Fibroblast of upper back skin (primary cell): ENCODE measurements around the gene OTUD6A.

Experiments
- DNase-seq: peaks from one replicate; pipeline ENCODE4 v3.0.0-alpha.2; 2013

The OTUD6A gene, protein sequence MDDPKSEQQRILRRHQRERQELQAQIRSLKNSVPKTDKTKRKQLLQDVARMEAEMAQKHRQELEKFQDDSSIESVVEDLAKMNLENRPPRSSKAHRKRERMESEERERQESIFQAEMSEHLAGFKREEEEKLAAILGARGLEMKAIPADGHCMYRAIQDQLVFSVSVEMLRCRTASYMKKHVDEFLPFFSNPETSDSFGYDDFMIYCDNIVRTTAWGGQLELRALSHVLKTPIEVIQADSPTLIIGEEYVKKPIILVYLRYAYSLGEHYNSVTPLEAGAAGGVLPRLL

GRCh38 chrX:70062076-70062475, at the start of gene OTUD6A:
Gene OTUD6A, plus strand, starts transcription at chrX:70062457. Its CDS starts 68 bp downstream, at chrX:70062525.
- DNase-seq, result no peak

DNA sequence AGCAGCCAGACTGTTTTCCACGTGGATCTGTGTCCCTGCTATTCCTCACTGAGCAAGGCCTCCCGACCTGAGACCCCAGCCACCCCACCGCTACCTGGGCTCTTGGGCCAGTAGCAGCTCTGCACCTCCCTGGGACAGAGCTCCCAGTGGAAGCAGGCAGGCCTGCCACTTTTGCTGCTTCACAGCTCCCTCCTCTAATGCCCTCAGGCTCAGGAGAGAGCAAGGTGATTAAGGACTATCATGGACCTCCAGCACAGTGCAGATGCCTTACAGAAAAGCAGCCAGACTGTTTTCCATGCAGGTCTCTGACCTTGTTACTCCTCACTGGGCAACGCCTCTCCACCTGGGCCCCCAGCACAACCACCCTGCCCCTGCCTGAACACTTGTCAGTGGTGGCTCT, 49.5 kb upstream of the OTUD6A start:
- DNase-seq, result no peak

DNA sequence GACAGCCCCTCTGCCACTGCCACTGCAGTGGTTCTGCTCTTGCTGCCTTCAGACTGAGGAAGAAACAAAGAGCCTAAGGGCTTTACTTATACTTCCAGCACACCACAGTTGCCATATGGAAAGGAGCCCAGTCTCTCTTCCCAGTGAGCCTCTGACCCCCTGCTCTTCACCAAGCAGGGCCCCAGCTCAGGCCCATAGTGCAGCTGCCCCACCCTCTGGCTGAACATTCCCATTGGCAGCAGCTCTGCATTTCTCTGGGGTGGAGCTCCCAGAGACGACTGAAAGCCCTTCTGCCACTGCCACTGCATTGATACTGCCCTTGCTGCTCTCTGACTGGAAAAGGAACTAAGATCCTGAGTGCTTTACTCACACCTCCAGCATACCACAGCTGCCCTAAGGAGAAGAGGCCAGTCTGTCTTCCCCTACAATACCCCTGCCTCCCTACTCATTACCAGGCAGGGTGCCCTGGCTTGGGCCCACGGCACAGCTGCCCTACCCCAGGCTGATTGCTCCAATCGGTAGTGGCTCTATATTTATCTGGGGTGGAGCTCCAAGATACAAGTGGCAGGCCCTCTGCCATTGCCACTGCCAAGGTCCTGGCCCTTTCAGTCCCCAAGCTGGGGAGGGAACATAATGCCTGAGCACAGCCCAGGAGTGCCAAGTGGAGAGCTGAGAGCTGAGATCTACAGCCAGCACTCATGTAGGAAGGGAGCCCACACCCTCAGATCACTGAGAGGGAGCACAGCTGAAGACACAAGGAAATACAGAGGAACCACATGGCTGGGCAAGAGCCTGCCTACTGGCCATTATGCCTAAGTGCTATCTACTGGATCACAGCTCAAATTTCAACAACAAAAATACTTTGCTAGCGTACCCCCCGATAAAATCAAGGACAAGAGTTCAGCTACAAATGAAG, 48.5 kb upstream of the OTUD6A start:
- peak; percentile 5 for DNase-seq

DNA sequence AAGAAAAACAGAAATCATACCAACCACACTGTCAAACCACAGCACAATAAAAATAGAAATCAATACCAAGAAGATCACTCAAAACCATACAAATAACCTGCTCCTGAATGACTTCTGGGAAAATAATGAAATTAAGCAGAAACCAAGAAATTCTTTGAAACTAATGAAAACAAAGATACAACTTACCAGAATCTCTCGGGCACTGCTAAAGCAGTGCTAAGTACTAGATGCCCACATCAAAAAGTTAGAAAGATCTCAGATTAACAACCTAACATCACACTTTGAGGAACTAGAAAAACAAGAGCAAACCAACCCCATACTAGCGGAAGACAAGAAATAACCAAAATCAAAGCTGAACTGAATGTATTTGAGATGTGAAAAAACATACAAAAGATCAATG, 45.7 kb upstream of the OTUD6A start:
- no peak for DNase-seq

- no peak for DNase-seq
Measured at GRCh38 chrX:70022616-70023015, 39.6 kb upstream of the OTUD6A start.

DNA sequence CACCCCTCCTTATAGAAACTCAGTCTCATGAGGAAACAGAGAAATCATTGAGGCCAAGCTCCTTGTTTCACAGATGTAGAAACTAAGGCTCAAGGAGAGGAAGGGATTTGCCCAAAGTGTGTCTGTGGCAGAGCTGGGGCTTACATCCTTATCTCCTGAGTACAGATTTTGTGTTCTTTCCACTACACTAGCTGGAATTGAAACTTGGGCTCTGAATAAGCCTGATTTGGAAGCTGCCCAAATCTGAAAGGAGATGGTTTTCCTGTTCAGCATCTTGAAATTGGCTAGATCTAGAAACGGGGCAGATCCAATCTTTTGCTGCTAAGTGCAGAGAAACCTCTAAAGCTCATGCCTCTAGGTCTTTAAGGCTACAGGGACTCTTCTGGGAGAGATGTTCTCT, 36.8 kb upstream of the OTUD6A start:
- DNase-seq, result peak; percentile 44

DNA sequence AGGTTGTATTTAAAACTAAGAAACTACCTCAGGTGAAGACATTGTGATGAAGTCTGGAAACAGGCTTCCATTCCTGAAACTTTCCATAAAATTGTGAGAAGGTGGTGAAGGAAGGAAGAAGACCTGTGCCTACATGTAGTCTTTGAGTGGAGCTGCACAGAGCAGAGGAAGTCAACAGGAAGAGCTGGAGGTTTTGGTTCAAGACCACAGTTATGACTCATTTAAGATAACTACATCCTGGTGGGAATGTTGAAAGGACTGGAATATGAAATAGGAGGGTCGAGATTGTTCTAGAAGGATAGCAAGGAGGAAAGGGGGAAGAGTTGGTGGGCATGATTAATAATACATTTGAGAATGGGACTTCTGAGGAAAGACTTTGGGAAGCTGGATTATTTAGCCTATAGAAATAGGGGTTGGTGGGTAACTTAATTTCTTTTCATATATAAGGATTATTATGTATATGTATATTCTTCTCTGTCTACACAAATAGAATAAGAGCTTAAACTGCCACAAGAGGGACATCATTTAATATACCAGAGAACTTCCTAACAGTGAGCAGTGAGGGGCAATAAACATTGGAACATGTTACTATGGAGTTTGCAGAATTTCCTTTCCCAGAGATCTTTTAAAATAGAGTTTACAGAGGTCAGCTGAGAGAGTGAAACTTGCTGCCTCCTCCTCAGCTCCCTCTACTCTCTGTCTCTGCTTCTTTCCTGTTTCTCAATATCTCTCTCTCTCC, 36.0 kb upstream of the OTUD6A start:
- DNase-seq, result peak; percentile 31

DNA sequence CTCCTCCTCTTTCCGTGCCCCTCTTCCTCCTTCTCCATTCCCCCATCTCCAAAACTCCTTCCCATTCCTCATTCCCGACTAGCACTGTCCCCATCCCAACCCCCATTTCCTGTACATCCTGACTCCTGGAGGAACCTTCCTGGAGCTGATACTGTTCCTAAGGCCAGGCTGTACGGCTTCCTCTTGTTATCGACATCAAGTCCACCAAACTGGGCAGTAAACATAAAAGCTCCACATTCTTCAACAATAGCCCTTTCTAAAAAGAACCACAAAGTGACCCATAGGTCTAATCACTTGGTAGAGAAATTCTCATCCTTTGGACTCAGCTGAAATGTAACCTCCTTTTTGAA, 35.4 kb upstream of the OTUD6A start:
- DNase-seq, result no peak

- no peak for DNase-seq
Measured at GRCh38 chrX:70029863-70030262, 32.4 kb upstream of the OTUD6A start.

DNA sequence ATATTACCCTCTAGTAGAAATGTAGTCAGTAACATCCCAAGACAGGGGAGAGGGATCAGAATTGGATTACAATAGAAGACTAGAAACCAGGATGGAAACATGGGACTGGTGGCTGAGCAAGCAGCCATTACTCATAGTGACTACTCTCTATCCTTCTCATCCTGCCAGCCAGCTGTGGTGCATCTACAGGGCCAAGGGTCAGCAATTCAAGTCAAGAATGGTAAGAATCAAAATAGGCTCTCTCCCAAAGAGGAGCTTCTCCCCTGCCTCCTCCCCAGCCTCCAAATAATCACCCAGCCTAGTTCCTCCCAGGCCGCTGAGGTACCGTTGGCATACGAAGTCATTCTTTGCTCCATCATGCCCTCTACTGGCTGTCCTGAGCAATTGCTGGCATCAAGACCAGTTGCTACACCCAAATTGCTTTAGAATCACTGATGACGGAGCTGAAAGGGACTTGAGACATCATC, 31.9 kb upstream of the OTUD6A start:
- peak; percentile 55 for DNase-seq

- DNase-seq, result peak; percentile 44
Measured at GRCh38 chrX:70032792-70033191, 29.5 kb upstream of the OTUD6A start.

DNA sequence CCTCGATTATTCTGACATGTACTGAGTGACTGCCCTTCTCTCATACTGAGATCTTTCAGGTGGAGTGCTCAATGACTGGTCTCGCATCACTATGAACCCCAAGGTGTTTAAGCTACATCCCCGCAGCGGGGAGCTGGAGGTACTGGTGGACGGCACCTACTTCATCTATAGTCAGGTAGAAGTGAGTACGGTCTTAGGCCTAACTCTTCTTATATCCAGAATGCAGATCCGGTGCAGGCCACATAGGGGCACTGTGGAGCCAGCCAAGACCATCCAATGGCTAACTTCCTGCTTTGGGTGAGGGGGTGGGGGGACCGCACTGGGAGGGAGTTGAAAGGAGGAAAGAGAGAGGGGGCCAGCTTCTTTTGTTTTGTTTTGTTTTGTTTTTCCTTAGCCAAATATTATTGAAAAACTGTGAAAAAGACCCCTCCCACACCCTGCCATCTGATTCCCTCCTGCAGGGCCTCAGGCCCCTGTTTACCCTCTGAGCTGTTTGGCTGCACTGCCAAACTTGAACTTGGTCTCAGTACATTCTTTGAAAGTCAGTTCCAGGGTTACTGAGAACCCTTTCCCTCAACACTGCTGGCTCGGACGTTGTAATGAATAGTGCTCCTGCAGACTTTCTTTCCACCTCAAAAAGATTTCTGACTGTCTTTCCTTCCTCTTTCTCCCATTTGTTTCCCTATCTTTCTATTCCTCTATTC, 28.8 kb upstream of the OTUD6A start:
- DNase-seq, result peak; percentile 46

DNA sequence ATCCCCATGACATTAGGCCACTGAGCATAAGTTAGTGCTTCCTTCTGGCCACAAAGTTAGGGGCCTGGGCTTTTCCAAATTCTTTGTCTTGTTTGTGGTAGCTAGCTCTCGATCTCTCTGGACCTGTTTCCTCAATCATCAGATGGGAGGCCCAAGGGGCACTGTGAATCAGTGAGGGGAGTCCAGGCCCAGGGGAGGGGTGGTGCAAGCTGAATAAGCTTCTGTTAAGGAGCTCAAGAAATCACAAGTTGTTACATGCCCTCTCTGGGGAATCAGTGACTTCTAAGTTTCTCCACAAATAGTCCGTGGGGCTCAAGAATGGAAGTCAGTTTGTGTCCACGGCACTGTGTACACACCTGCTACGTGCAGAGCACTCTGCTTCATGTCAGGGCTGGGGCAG, 27.6 kb upstream of the OTUD6A start:
- no peak for DNase-seq

DNA sequence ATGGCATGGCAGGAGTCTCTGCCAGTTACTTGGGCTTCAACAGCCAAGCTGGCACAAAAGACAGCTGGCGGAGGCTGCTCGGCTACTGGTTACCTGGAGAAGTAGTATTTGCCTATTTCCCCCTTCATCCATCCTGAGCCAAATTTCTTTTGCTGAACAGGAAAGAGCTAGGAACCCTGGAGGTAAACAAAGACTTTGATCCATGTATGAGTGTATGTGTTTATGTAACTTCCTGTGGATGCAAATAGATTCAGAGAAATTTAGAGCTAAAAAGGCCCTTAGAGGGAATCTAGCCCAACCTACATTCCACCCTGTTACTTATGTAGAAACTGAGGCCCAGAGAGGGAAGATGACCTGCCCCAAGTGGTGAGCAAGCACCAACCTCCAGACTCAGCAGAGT, 23.7 kb upstream of the OTUD6A start:
- no peak for DNase-seq

DNA sequence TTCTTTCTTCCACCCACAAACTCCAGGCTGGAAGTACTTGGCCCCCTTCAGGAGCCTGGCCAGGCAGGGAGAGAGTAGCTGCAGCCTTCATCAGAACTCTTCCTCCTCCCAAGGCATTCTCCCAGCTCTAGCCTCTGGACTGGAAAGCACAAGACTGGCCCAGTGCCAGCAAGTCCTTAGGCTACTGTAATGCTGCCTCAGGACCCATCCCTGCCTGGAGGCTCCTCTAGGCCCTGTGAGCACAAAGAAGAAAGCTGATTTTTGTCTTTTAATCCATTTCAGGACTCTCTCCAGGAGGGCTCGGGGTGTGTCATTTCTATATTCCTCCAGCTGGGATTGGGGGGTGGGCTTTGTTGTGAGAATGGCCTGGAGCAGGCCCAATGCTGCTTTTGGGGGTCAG, 23.3 kb upstream of the OTUD6A start:
- DNase-seq, result no peak

GRCh38 chrX:70039758-70040157, 22.5 kb upstream of the OTUD6A start:
- no peak for DNase-seq

GRCh38 chrX:70041993-70042392, 20.3 kb upstream of the OTUD6A start:
- DNase-seq, result no peak

DNA sequence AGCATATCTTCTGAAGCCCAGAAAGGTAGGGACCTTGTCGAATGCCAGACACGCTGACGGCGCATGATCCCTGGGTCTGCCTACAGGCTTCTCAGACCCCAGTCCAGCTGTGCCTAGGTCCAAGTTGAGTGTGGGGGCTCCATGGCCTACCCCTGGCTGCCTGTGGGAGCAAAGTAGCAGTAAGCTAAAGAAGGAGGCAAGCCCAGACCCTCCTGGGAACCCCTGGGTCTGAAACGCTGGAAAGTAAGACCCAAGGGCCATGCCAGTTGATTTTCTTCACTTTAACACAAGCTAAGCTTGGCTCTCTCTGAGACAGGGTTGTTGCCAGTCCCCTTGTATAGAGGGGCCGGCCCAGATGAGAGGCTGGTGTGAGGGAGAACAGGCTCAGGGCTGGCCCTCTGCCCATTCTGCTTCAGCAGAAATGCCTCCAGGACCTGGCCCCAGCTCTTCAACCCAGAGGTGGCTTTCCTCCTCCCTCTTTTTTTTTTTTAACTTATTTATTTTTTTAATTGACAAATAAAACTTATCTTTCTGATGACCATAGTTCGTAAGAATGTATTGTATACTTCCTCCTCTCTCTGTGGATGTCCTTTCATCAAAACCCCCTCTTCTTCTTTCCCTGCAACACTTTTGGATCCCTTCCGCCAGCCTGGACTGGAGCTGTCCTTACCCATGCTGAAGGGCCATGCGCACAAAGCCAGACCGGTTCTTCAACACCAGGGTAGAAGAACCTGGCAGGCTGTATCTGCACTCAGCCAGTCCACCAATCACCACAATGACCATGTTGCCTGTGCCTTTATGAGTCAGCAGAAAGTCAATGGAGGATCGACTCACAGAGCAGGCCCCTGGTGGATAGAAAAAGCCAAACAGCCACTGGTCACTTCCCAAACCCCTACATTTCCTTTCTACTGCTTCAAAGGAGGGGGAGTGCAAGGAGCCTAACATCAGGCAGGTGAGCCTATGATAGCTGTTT, 19.6 kb upstream of the OTUD6A start:
- peak; percentile 13 for DNase-seq

- no peak for DNase-seq
Measured at GRCh38 chrX:70043685-70044084, 18.6 kb upstream of the OTUD6A start.

DNA sequence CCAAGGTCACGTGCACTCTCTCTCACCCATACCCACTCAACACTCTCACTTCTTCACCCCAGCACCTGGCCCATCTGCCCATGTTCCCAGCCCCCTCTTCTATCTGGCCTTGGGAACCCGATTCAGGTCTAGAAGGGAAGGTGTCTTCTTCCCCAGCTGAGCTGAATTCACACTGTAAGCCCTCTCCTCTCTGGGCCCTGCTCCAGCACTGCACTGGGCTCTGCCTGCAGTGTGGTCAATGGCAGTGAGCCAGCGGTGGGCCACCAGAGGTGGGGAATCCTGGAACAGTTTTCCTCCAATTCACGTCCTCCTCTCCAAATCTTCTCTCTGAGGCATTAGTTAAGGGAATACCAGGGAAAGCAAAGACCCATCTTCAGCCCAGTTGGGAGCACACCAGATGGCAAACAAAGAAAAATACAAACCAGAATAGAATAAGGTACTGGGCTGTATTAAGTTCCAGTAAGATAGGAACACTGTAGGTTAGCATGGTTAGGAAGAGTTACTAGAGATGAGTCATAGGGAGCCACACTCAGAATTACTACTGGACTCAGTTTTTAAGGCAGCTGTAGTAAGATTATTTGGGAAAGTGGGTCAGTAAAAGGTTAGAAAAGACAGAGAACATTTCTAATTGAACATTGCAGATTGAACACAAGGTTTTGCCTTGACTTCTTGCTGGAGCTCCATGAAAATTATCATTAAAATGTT, 17.6 kb upstream of the OTUD6A start:
- DNase-seq, result peak; percentile 31

DNA sequence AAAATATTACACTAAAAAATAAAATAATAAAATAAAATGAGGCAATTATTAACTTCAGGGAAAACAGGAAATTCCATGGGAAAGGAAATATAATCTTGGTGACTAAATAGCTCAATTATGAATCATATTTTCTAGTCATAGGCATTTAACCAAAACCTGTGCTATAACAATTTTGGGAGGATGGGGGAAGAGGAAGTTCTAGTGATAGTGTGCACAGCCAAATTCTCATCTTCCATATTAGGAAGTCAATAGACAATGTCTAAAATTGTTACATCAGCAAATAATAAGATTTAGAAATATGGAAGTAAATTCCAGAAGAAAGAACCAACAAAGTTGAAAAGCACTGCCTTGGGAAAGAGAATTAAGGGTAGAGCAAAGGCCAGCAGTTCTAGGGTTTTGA, 15.3 kb upstream of the OTUD6A start:
- peak; percentile 81 for DNase-seq
